Esophagus muscularis mucosa (tissue), 3 donors: ENCODE results near the gene REN.

ENCODE experiments used
- POLR2A ChIP-seq: fragments of 450-650 bp; IDR thresholded peaks from one replicate; pipeline ENCODE4 v1.6.1; 2017; ENCODE audit warnings: antibody characterized with exemption, moderate library complexity, mild to moderate bottlenecking, low read depth
- TF ChIP-seq, protein P1 (sequence below), 3 experiments: fragments of 200-600 bp in 2 of 3; fragments of 450-650 bp in 1 of 3; sonication (generic) in 2 of 3; IDR thresholded peaks; one replicate each; pipeline ENCODE4 v1.5.1; 2017 to 2019; ENCODE audit warnings: antibody characterized with exemption in 3 of 3, mild to moderate bottlenecking in 2 of 3, moderate library complexity in 1 of 3

DNA sequence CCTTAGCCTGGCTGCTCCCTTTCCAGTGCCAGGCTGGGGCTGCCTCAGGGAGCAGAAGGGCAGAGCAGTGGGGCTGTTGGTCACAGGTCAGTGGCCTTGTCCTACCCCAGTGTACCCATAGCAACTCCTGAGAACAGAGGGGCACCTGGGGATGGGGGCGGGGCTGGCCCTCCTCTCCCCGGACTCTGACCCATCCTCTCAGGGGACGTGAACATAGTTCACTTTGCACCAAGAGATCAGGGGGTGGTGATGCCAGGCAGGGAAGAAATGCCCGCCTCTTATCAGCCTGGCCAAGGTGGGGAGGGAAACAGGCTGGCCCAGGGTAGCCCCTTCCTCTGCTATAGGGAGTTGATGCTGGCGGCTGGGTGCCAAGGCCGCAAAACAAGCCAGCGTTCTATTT, 19.2 kb downstream of the REN start:
- TF ChIP-seq POLR2A: no peak
- TF ChIP-seq, protein P1, sequence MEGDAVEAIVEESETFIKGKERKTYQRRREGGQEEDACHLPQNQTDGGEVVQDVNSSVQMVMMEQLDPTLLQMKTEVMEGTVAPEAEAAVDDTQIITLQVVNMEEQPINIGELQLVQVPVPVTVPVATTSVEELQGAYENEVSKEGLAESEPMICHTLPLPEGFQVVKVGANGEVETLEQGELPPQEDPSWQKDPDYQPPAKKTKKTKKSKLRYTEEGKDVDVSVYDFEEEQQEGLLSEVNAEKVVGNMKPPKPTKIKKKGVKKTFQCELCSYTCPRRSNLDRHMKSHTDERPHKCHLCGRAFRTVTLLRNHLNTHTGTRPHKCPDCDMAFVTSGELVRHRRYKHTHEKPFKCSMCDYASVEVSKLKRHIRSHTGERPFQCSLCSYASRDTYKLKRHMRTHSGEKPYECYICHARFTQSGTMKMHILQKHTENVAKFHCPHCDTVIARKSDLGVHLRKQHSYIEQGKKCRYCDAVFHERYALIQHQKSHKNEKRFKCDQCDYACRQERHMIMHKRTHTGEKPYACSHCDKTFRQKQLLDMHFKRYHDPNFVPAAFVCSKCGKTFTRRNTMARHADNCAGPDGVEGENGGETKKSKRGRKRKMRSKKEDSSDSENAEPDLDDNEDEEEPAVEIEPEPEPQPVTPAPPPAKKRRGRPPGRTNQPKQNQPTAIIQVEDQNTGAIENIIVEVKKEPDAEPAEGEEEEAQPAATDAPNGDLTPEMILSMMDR (IDR thresholded peaks at IDR 0.05): no peak
